Left renal cortex interstitium (tissue), 4 donors: ENCODE data around the gene SLCO6A1. TPM values are rescaled to one million over a fixed set of nuclear protein-coding genes. Genes with fewer than 3 reads are reported as not detected.

Source experiments
- DNase-seq, 4 donors: peaks; one replicate each; pipeline ENCODE4 v3.0.0-alpha.2; 2013; ENCODE audit warnings: low read depth in 4 of 4, low spot score in 2 of 4, missing footprints in 1 of 4
- polyA plus RNA-seq, 4 donors: library from polyadenylated mRNA; unstranded; fragments of 120-200 nt; gene quantifications; one replicate each; pipeline ENCODE4 v1.2.1, GENCODE V29; 2013; ENCODE audit not compliant: insufficient read length in 4 of 4

Gene SLCO6A1
- polyA plus RNA-seq, 4 donors: 0.16 TPM; not detected in 3

GRCh38 chr5:102481054-102481715 lies 17.6 kb downstream of the SLCO6A1 start:
- DNase-seq: no peak

GRCh38 chr5:102453716-102454115 lies 45.1 kb downstream of the SLCO6A1 start:
- DNase-seq: no peak

DNA sequence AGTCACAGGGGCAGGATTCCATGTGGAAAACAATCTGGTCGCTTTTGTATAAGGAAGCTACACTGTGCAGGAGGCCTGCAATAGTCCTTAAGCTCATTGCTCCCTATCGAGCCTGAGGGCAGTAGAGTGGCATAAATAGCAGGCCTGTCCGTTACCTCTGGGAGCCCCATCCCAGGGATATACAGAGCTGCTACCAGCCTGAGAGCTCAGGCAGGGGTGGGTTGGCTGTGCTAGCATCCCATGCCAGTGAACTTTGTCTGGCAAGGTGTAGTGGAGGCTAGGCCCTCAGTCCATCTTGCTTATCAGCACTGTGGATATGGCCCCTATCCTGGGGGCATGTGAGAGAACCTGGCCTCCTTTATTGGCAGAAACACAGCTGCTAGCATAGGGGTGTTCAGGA lies 47.7 kb downstream of the SLCO6A1 start:
- DNase-seq: no peak

DNA sequence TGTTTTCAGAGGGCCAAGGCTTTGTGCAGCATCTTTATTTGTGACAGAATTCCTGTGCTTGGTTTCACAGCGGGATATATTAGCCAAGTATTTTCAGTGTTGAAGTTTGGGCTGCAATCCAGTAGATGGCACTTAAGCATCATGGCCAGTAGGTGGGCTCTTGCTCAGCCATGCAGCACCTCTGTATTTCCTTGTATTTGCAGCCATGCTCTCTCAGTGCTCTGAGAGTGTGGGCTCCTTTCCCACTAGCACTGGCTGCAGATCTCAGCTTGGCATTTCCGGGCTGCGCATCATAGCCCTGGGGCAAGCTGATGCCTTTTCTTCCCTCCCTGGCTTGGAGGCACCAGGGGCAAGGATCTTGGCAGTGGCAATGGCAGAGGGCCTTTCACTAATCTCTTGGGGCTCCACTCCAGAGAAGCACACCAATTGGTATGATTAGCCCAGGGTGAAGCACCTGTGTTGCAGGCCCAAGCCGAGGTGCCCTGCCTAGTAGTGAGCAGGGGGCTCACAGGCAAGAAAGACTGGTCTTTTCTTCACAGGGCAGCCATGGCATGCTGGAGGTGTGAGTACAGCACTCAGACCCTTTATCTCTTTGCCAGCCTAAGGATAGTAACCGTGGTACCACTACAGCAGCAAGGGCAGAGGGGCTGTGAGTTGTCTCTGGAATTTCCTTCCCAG lies 48.3 kb downstream of the SLCO6A1 start:
- no peak for DNase-seq

DNA sequence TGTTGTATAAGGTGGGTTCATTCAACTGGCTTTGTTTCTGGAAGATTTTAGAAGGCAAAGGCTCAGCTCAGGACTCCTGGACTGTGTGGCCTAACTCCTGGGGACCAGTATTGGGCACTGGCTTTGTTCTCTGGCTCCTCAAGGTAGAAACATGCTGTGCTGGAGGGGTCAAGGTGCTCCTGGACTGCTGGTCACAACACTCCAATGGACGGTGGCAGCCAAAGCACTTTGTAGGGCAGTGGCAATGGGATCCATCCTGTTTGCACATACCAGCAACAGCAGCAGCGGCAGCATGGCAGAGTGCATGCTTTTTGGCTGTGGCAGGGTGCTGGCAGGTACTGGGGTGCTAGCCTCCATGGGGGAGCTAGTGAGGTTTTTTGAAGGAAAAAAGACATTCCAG lies 65.3 kb downstream of the SLCO6A1 start:
- DNase-seq: no peak

- no peak for DNase-seq
Measured at GRCh38 chr5:102421647-102422046, 77.2 kb downstream of the SLCO6A1 start.

DNA sequence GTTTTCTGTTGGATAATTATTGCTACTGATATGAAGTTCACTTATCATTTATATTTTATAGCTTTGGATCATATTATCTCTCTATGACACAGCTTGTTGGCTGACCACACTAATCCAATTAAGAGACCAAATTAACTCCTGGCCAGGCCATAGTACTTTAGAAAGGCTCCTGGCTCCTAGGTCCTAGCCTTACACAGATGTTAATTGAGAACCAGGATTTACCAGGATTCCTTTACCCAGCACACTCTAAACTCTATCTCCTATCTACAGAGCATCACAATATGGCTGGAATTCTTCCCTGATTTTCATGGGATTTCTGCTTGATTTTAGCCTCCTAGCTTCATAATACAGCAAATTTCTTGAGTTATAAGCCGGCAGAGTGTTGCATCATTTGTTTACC lies 80.3 kb downstream of the SLCO6A1 start:
- DNase-seq: no peak

DNA sequence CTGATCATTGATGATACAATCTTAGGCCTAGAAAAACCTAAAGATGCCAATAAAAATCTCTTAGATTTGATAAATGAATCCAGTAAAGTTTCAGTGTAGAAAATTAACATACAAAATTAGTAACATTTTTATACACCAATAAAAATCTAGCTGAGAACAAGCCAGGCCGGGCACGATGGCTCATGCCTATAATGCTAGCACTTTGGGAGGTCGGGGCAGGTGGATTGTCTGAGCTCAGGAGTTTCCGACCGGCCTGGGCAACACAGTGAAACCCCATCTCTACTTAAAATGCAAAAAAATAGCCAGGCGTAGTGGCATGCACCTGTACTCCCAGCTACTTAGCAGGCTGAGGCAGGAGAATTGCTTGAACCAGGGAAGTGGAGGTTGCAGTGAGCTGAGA lies 84.4 kb downstream of the SLCO6A1 start:
- DNase-seq: no peak

- DNase-seq: no peak
Measured at GRCh38 chr5:102388235-102388634, 110.6 kb downstream of the SLCO6A1 start.

DNA sequence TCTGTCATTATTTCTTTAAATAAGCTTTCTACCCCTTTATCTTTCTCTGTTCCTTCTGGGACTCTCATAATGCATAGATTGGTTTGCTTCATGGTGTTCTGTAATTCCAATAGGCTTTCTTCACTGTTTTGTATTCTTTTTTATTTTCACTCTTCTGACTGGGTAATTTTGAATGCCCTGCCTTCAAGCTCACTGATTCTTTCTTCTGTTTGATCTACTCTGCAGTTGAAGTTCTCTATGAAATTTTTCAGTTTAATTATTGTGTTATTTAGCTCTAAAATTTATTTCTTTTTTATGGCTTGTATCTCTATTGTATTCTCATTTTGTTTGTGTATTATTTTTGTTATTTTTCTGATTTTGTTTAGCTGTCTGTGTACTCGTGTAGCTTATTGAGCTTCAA lies 113.4 kb downstream of the SLCO6A1 start:
- DNase-seq: no peak

DNA sequence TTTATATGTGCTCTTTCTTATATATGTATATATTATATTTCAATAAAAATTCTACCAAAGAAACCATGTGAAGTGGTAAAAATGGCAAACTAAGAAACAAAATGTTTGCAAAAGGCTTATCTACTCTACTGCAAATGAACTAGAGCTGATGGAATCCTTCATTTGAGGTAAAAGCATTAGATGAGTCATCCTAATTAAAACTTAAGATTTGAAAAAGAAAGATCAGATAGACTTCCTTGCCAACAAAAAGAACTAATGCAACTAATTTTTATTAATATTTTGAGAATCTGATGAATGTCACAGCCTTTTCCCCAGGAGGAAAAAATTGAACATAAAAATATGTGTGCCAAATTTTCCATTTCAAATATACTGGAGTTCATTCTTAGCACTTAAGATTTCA lies 118.6 kb downstream of the SLCO6A1 start:
- no peak for DNase-seq

- DNase-seq: no peak
Measured at GRCh38 chr5:102375876-102376275, 122.9 kb downstream of the SLCO6A1 start.

GRCh38 chr5:102375272-102375671 lies 123.5 kb downstream of the SLCO6A1 start:
- no peak for DNase-seq

DNA sequence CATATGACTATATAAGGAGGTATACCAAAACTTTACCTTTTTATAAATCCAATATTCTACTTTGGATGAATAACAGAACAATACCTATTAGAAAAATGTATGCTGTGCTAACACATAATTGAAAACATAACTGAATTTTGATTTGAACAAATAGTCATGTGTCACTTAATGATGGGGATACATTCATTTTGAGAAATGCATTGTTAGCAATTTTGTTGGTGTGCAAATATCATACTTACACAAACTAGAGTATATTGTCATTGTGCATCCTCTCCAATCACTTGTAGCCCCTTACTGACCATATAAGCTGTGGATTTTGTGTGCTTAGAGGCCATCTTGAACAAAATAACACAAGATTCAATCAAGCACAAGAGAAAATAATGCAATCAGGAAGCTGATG lies 130.4 kb downstream of the SLCO6A1 start:
- no peak for DNase-seq

DNA sequence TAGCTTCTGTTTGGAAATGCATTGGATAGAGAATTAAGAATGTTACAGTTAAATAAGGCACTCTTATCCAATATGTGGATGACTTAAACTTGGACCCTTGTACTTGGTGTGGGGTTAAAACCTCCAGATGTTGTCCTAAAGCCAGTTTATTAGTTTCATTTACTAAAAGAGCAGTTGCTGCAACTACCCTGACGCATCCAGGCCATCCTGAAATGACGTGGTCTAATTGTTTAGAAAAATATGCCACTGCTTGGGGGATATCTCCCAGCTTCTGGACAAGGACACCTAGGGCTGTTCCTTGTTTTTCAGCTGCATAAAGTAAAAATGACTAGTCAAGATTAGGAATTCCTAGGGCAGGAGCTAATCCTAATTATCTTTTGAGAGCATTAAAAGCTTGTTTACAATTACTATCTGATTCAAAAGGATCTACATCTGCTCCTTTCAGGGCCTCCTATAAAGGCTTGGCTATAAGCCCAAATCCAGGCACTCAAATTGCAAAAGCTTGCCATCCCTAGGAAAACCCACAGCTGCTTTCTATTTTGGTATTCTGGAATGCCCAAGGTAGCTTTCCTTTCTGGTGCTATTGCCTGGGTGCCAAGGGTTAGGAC lies 157.0 kb downstream of the SLCO6A1 start:
- no peak for DNase-seq

DNA sequence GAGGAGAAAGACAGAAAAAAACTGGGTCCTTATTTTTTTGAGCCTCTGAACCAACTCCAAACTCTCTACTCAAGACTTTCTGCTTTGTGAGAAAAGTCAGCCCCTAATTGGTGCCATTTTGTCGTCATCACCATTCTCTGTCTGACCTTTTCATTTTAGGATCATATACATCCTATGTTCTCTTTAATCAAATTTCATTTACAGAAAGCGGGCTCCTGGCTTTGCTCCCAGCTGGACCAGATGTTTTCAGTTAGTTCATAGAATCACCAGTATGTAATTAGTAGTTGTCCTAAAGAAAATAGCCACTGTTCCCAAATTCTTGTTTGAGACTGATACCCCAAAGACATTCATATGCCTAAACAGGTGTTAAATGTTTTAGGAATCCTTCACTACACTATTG lies 174.1 kb downstream of the SLCO6A1 start:
- peak in 1 of 4 donors; percentile 17 for DNase-seq

Other genes starting within 250 kb of the SLCO6A1 start
- 10 to 100 TPM; 21.0 to 27.5 (median 22.4) TPM for gene SLCO4C1, start 202.7 kb downstream of the SLCO6A1 start, polyA plus RNA-seq